ENCODE measurements around the gene FGFR3.

FGFR3 gene

DNA sequence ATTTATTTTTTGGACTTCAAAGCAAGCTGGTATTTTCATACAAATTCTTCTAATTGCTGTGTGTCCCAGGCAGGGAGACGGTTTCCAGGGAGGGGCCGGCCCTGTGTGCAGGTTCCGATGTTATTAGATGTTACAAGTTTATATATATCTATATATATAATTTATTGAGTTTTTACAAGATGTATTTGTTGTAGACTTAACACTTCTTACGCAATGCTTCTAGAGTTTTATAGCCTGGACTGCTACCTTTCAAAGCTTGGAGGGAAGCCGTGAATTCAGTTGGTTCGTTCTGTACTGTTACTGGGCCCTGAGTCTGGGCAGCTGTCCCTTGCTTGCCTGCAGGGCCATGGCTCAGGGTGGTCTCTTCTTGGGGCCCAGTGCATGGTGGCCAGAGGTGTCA, 15.3 kb downstream of the FGFR3 start:
- TF ChIP-seq CTCF (IDR thresholded peaks at IDR 0.05; ENCODE audit: low read length): no peak
- TF ChIP-seq EZH2 (IDR thresholded peaks at IDR 0.05; ENCODE audit: borderline replicate concordance, low read length): no peak
- Histone ChIP-seq H3K9me3 (ENCODE audit: low read length) (no peaks in the 10 kb centered on the region), H3K4me3 (ENCODE audit: low read depth, low read length, poor library complexity, severe bottlenecking) (no peak overlapping the region), H3K9ac (ENCODE audit: low read length) (no peak overlapping the region), H3F3A (ENCODE audit: insufficient read depth, low read length) (no peaks in the 10 kb centered on the region), H4K20me1 (ENCODE audit: insufficient read depth, low read length) (no peaks in the 10 kb centered on the region), H3K27ac (ENCODE audit: low read depth, low read length, poor library complexity, severe bottlenecking) (no peak overlapping the region), H3K27me3 (ENCODE audit: insufficient read depth, low read length) (no peaks in the 10 kb centered on the region), H3K79me2 (ENCODE audit: insufficient read depth, low read length) (no peaks in the 10 kb centered on the region), H3K4me2 (ENCODE audit: low read length) (no peak overlapping the region), H3K9me2 (ENCODE audit: low read depth, low read length) (no peaks in the 10 kb centered on the region), H3K4me1 (ENCODE audit: insufficient read depth, low read length, severe bottlenecking) (no peaks in the 10 kb centered on the region), H3K36me3 (ENCODE audit: insufficient read depth, low read length) (no peaks in the 10 kb centered on the region), H2AFZ (ENCODE audit: low read length) (no peak overlapping the region)

- H3K27me3 ChIP-seq (ENCODE audit: insufficient read depth, low read length): no peaks in the 10 kb centered on the region
- H3K9me3 ChIP-seq (ENCODE audit: low read length): no peaks in the 10 kb centered on the region
- H3K9ac ChIP-seq (ENCODE audit: low read length): no peak overlapping the region
- H3K4me1 ChIP-seq (ENCODE audit: insufficient read depth, low read length, severe bottlenecking): no peaks in the 10 kb centered on the region
- no peak overlapping the region for H3K4me3 ChIP-seq (ENCODE audit: low read depth, low read length, poor library complexity, severe bottlenecking)
- H3K4me2 ChIP-seq (ENCODE audit: low read length): no peak overlapping the region
- no peaks in the 10 kb centered on the region for H3K9me2 ChIP-seq (ENCODE audit: low read depth, low read length)
- H4K20me1 ChIP-seq (ENCODE audit: insufficient read depth, low read length): no peaks in the 10 kb centered on the region
- H2AFZ ChIP-seq (ENCODE audit: low read length): no peak overlapping the region
- H3K27ac ChIP-seq (ENCODE audit: low read depth, low read length, poor library complexity, severe bottlenecking): no peak overlapping the region
- no peaks in the 10 kb centered on the region for H3K79me2 ChIP-seq (ENCODE audit: insufficient read depth, low read length)
- TF ChIP-seq CTCF (IDR thresholded peaks at IDR 0.05; ENCODE audit: low read length): no peak
- no peak for TF ChIP-seq EZH2 (IDR thresholded peaks at IDR 0.05; ENCODE audit: borderline replicate concordance, low read length)
- no peaks in the 10 kb centered on the region for H3F3A ChIP-seq (ENCODE audit: insufficient read depth, low read length)
- H3K36me3 ChIP-seq (ENCODE audit: insufficient read depth, low read length): no peaks in the 10 kb centered on the region
These were observed 16.0 kb downstream of the FGFR3 start for GRCh38 chr4:1808851-1809753.

- Histone ChIP-seq H3K27ac (ENCODE audit: low read depth, low read length, poor library complexity, severe bottlenecking) (no peak overlapping the region), H3K79me2 (ENCODE audit: insufficient read depth, low read length) (no peaks in the 10 kb centered on the region), H3K4me1 (ENCODE audit: insufficient read depth, low read length, severe bottlenecking) (no peaks in the 10 kb centered on the region), H4K20me1 (ENCODE audit: insufficient read depth, low read length) (no peaks in the 10 kb centered on the region), H3K4me3 (ENCODE audit: low read depth, low read length, poor library complexity, severe bottlenecking) (no peak overlapping the region), H3K9me2 (ENCODE audit: low read depth, low read length) (no peaks in the 10 kb centered on the region), H3K27me3 (ENCODE audit: insufficient read depth, low read length) (no peaks in the 10 kb centered on the region), H3K9ac (ENCODE audit: low read length) (no peak overlapping the region), H2AFZ (ENCODE audit: low read length) (no peak overlapping the region), H3K4me2 (ENCODE audit: low read length) (no peak overlapping the region), H3K36me3 (ENCODE audit: insufficient read depth, low read length) (peaks cover 7% of the 10 kb centered on the region; the same call in 1 of the 2 replicates), H3F3A (ENCODE audit: insufficient read depth, low read length) (no peaks in the 10 kb centered on the region), H3K9me3 (ENCODE audit: low read length) (no peaks in the 10 kb centered on the region)
- peak; percentile 66 for TF ChIP-seq CTCF (IDR thresholded peaks at IDR 0.05; ENCODE audit: low read length)
- TF ChIP-seq EZH2 (IDR thresholded peaks at IDR 0.05; ENCODE audit: borderline replicate concordance, low read length): no peak
These were observed 16.8 kb downstream of the FGFR3 start for GRCh38 chr4:1809754-1810502.
